Uterus (tissue), 2 donors: ENCODE data around the gene LTBP2.

Experiments
- POLR2A ChIP-seq, 2 donors: fragments of 450-650 bp; IDR thresholded peaks; one replicate each; pipeline ENCODE4 v1.6.1; 2016; ENCODE audit warnings: antibody characterized with exemption in 2 of 2, mild to moderate bottlenecking in 1 of 2, moderate library complexity in 1 of 2
- TF ChIP-seq, protein P1 (sequence below), 4 experiments: fragments of 200-600 bp in 2 of 4; fragments of 450-650 bp in 2 of 4; sonication (generic) in 2 of 4; IDR thresholded peaks; one replicate each; pipeline ENCODE4 v1.5.1; 2016 to 2019; ENCODE audit warnings: antibody characterized with exemption in 4 of 4, mild to moderate bottlenecking in 2 of 4, moderate library complexity in 1 of 4

DNA sequence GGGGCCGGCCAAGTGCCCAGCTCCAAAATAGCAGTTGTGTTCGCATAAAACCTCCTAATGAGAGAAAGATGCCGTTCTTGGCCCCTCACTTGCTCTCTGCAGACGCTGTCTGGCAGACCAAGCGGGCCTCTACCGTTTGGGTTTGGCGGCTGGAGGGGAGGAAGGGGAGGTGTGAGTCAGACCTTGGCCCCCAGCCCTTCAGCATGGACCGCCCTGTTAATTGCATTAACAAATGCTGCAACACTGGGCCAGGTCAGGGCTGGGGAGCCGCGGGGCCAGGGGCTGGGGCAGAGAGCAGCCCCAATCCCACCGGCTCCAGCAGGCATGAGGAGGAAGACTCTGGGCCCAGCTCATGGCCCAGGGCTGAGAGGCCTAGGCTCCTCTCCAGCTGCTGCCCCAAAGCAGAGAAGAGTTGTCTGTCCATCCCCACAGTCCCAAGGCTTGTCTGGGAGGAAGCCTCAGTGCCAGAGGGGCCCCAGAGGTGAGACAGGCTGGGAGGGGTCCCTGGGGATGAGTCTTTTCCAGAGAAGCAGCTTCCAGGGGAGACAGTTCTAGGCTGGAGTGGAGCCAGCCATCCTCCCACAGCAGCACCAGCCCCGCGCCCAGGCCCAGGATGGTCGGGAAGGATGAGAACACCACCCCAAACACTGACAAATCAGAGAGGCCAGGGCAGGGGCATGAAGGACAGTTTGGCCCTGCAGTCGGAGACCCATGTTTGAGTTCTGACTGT is 16.9 kb downstream of the LTBP2 start:
- no peak for TF ChIP-seq POLR2A (IDR thresholded peaks at IDR 0.05)
- TF ChIP-seq, protein P1, sequence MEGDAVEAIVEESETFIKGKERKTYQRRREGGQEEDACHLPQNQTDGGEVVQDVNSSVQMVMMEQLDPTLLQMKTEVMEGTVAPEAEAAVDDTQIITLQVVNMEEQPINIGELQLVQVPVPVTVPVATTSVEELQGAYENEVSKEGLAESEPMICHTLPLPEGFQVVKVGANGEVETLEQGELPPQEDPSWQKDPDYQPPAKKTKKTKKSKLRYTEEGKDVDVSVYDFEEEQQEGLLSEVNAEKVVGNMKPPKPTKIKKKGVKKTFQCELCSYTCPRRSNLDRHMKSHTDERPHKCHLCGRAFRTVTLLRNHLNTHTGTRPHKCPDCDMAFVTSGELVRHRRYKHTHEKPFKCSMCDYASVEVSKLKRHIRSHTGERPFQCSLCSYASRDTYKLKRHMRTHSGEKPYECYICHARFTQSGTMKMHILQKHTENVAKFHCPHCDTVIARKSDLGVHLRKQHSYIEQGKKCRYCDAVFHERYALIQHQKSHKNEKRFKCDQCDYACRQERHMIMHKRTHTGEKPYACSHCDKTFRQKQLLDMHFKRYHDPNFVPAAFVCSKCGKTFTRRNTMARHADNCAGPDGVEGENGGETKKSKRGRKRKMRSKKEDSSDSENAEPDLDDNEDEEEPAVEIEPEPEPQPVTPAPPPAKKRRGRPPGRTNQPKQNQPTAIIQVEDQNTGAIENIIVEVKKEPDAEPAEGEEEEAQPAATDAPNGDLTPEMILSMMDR (IDR thresholded peaks at IDR 0.05) = no peak
